Colon (tissue), 2 donors: ENCODE measurements around the gene PTK7.

Experiments
- FAIRE-seq: peaks from 2 replicates; lab custom pipeline; 2012; peaks lifted over from hg19 to GRCh38; lab: Jason Lieb, UNC
- donor health status: control.
- donor health status: control.

The PTK7 gene

GRCh38 chr6:43207286-43207685 lies 131.2 kb downstream of the PTK7 start:
- FAIRE-seq = peak; percentile 10
